ENCODE results near the gene WIPF3.
A peak's percentile ranks its signal among the peaks of the same experiment; 100 is the strongest.

The WIPF3 gene

GRCh38 chr7:29919790-29920189 lies 113.5 kb downstream of the WIPF3 start:
- DNase-seq, result no peak

GRCh38 chr7:29920491-29920890 lies 114.2 kb downstream of the WIPF3 start:
- DNase-seq, result peak in 1 of 2 experiments; percentile 22

DNA sequence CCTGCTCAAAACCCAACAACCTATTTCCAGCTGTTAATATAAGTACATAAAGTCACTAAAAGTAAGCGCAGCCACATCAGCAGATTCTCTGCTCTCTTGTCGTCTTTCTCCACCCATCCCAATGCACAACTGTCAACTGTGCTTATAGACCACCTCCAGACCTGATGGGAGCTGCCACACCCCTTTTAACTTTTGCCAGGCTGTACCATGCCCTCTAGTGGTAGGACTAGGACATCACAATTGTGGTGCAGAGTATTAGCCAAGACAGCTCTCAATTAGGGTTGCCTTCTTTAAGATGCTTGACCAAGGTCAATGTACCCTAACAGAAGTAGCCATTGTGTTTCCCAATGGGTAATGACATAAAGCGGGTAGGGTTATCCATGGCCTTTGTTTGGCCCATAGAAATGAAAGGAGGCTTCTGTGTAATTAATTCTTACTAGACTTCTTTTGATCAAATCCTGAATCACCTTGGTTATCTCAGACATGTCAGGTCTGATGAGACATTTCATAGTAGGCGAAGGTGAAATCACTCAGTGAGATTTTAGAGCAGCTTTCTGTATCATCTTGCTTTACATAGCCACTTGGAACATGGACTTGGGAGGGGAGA lies 115.2 kb downstream of the WIPF3 start:
- DNase-seq, result peak in 1 of 2 experiments; percentile 8

DNA sequence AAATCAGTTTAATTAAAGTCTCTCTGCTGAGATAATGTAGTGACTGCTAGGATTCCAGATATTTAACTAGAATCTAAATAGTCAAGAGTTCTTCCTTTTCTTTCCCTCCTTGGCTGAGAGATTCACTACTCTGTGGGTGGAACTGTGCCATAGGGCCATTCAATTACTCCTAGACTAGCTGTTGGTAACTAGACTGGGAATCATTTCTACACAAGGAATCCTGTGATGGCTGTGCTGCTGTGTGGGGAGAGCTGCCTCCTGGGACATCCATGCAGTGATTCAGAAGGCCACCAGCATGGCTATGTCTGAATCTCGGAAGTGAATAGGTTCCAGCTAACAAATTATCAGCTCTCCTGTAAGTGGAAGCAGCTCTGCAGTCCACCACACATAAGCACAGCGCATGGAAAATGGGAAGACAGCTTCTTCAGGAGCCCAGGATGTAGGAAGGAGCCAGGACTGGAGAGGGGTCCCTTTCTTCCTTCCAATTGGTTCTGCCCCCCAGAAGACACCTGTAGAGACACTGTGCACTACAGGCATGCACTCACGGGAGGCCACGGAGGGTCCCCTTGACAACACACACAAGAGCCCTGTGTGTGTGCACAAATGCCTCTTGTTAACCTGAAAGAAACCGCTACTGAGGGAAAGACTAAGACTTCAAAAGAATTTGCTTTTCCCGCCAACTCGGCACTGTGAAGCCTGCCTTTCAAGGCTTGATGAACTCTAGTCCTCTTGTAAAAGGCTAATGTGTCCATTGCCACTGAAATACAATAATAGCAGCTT lies 116.8 kb downstream of the WIPF3 start:
- no peak for DNase-seq

DNA sequence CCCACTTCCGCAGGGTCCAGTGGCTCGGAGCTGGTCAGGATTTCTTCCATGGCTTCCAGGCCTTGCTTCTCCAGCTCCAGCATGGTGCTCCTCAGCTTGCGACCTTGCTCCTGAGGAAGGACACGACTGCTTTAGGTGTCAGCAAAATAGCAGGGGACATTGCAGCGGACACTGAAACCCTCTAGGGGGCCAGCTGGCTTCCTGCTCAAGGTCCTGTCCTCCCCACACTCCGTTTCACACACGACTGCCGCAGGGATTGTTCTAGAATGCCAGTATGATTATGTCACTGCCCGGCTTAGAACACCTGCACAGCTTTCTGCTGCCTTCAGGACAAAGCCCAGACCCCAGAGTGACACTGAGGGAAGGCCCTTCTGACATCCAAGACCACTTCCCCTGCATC lies 117.7 kb downstream of the WIPF3 start:
- no peak for DNase-seq

- no peak for DNase-seq
Observed at GRCh38 chr7:29924684-29925083, 118.4 kb downstream of the WIPF3 start.

- no peak for DNase-seq
Observed at GRCh38 chr7:29926216-29926615, 119.9 kb downstream of the WIPF3 start.

DNA sequence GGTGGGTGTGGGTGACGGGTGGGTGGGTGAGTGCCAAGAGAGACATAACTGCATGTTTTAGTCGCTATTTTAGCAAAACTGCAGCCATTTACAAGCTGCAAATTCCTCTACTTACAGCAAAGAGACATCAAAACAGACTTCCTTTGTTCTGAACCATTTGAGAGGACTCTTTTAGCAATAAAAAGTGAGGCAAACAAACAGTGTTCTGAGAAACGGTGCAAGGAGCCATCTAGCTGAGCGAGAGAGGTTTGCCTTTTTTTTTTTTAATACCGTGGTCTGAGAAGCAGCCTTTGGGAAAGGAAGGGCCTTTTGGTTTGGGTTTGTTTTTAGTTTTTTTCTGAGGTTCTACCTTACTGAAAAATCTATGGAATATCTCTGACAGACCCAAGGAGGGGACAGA lies 120.4 kb downstream of the WIPF3 start:
- DNase-seq, result no peak

DNA sequence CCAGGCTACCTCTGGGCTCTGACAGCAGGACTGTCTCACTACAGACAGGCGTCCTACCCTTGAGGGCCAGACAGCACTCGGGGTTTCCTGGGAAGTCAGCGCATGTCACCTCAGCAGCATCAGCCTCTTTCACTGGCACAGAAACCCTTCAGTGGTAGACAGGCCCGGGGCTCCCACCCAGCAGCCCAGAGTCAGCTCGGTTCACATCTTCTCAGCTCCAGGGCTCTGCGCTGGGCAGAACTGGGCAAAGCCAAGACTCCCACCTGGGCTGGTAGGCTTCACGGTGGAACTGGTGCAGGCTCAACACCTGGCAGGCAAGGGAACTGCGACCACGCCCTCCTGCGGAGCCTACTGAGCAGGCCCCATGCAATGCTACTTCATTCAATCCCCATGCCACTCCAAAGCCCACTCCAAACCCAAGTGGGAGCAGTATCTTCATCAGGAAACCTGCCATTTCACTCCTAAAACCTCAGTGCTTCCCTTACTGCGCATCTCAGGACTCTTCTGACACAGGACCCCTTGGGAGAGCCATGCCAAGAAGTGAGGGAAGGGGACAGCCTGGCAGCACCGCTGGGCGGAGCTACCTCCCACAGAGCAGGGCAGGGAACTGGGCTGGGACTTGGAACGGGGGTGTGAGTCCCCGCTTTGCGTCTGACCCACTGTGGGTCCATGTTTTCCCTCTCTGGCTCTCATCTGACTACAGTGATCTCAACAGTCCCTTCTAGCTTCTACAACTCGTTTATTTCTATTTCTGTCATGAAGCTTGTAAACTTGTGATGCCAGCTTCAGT lies 122.9 kb downstream of the WIPF3 start:
- no peak for DNase-seq

- no peak for DNase-seq
Observed at GRCh38 chr7:29935111-29935510, 128.8 kb downstream of the WIPF3 start.

- no peak for DNase-seq
Observed at GRCh38 chr7:29937132-29937531, 130.8 kb downstream of the WIPF3 start.

DNA sequence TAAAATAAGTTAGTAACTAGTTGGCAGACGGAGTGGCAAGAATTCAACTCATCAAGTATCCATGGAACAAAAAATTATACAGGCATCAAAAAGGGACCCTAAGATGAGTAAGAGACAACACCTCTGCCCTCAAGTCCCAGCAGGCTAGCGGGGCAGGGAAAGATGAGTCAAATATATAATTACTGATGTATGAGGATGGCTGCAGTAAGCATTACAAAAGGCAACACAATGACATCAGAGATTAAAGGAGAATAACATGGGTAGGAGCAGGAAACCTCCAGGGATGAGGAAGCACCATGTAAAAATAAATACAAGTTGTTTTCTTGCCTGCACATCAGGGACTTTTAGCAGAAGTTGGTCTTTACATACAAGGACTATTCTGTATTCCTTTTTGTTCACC lies 133.9 kb downstream of the WIPF3 start:
- DNase-seq, result no peak

DNA sequence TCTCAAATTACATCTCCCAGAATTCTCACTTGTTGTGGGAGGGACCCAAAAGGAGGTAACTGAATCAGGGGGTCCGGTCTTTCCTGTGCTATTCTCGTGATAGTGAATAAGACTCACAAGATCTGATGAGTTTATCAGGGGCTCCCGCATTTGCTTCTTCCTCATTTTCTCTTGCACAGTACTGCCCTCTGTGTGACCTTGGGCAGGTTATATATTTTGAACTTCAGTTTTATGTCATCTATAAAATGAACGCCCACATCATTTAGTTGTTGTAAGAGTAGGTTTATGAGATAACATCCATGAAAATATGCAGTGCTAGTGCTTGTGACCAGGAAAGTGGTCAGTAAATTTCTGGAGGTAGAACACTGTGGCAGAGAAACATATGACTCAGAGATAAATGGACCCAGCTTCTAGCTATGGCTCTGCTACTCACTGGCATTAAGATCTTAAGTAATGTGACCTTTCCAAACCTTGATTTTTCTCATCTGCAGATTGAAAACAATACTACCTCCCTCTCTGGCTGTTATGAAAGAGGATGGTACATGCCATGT lies 139.0 kb downstream of the WIPF3 start:
- no peak for DNase-seq

DNA sequence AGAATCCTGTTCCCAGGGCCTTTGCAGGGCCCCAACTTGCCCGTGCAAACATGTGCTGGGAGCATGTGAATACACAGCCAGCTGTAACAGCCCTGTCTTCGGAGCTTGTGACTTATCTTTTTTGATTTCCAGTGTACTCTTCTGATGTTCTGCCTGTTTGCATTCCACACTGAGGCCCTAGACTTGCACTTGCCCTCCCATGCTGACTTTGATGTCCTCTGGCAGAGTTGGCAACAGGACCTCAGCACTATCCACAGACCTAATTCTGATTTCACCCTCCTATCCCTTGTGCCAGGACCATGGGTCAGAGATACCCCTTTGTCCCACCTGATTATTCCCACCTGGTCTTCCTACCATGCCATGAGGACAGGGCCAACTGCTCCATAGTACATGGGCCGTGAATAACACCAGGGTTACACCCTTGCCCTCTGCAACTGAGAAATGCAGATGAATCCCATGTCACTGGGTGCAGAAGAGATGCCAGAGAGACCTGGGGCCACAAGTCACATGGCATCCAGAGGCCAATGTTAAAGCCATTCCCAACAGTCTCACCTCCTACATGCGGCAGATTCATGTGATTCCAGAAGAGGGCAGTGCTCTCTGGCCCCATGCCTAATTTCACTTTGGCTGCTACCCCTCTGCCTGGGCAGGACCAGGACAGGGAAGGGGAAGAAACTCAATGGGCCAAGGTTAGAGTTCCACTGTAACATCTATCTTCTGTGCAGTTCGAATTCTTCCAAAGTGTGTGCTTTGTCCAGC lies 140.3 kb downstream of the WIPF3 start:
- no peak for DNase-seq

GRCh38 chr7:29948587-29948986 lies 142.3 kb downstream of the WIPF3 start:
- DNase-seq, result no peak

DNA sequence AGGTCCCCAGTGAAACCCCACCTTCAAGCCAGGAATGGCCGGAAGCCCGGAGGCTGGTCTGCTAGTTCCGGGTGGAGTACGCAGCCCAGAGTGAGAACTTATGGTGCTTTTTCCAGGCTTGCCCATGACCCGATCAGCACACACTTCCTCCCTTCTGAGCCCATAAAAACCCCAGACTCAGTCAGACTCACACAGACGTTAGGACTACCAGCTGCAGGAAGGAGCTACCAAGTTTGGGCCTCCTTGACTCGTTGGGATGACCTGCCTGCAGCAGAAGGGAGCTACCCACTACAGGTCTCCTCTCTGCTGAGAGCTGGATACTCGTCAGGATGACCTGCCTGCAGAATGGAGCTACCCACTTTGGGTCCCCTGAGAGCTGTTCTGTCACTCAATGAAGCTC lies 144.2 kb downstream of the WIPF3 start:
- DNase-seq, result no peak

DNA sequence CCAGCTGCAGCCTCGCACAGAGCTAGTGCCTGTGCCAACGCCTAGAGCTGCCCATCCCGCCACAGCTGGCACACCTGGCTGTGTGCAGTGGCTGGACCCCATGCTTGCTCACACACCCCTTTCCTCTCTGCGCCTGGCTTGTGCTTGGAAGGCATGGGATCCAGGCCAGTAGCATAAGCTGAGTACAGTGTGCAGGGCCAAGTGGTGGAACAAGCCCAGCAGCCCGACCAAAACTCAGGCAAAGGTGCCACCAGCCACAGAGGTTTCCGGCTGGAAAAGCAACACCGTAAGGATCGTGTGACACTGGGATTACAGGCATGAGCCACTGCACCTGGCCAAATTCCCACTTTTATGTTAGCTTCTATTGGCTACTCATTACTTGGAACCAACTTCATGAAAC lies 144.9 kb downstream of the WIPF3 start:
- DNase-seq, result no peak

DNA sequence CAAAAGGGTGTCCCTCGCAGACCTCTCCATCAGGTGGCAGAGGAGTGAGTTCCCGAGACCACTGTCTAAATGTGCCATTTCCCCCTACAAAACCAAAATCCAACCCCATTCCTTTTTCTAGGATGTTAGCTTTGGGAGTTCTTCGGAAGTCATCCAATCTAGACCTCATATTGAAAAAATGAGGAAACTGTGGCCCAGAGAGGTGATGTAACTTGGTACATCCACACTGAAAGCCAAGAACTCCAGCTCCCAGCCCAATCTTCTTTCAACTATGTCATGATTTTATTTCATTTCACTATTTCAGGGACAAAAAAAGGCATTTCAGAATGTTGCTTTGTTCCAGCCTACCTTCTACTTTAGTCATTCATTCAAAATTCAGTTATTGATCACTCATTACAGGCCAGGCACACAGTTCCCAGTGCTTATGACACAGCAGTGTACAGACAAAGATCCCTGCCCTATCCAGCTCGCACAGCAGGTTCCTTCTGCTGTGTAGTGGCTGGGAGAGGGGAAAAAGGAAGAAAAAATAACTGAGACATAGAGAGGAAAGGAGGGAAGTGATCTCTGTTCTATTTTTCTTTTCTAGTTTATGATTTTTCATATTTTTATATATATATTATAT lies 147.5 kb downstream of the WIPF3 start:
- no peak for DNase-seq

DNA sequence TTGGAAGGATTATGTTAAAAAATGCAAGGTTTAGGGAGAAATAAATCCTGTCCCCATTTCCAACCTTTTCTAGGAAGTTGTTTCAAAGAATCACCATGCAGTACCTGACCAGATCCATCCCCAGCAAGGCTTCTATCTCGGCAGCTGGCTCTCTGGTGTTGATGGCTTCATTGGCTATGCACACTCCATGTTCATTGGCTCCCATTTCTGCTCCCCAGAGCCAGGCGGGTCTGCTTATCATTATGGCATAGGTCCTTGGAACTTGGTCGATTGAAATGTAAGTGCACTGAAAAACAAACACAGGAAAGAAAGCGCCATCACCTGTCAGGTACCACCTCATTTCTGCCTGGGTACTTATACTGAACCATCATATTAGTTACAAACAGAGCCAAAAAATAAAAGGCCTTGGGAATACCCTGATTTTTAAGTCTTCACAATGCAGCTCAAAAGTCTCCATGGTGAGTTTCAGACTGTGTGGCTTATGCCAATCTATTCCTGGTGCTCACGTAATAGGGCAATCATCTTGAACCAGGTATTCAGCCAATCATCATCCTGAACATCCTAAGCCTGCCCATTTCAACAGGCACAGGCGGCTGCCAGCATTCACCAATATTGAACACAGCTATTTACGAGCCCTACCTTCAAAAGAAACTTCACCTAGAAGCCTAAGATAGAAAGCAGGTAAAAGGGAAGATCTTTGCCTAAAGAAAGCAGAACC lies 148.9 kb downstream of the WIPF3 start:
- DNase-seq, result peak; percentile 20 to 37

DNA sequence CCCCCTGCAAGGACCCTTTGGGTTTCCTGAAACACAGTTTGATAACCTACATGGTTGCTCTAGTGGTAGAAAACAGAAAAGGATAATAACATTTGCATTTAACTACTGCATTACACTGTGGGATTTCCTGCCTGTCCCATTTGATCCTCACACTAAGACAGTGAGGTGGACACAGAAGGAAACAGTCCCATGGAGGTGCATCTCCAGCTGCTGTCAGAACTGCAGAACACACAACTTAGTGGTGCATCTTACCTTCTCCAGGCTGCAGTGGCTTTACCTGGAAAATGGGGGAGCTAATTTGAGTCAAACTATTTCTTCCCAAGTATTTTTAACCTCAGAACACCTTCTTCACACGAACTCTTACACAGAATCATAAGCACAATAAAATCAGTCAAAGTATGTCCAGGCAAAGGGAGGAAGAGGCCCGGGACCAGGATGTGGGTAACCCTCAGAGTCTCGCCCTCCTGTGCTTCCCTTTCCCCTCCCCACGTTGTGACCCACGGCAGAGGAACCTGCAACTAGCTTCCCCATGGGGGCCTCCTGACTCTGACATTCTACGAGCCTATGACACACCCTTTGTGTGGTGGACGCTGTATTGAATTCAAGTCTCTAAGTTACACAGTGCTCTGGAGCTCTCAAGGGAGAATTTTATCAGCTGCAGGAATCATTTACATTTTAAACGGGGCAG lies 149.6 kb downstream of the WIPF3 start:
- DNase-seq, result no peak

DNA sequence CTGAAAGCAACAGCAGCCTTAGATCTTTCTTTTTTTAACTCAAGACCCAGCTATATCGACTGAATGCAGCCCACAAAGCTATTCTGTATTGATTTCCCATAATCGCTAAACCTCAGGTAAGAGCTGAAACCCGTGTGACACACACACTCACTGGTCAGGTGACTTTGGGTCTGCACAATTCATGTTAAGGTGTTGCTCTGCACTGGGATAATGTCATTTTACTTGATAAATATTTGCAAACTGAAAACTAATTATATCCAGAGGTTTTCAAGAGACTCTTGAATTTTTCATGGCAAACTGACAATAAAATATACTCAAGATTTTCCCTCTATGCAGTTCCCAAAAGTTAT lies 150.2 kb downstream of the WIPF3 start:
- no peak for DNase-seq

Data from NCI-H187 (cell line).